Mucosa of gallbladder (tissue), 1 donor: Measurements from ENCODE around the gene ADAMTS17. TPM values are rescaled to one million over a fixed set of nuclear protein-coding genes. Genes with fewer than 3 reads are reported as not detected.
A peak's percentile ranks its signal among the peaks of the same experiment; 100 is the strongest.
"Not testable (repeated sequence)": the region's sequence is repeated elsewhere in the genome, so short reads cannot be mapped to it uniquely, and the experiment has no call there.

ENCODE experiments used
- DNase-seq: peaks from one replicate; pipeline ENCODE4 v3.0.0-alpha.2; 2020; ENCODE audit warnings: low spot score
- total RNA-seq: library from RNA; stranded (reverse); gene quantifications from one replicate; pipeline ENCODE4 v1.2.1, GENCODE V29; 2021
- donor health status: DM: no; HTN: no; CAD: no.

The ADAMTS17 gene
- total RNA-seq, 1 donor from 2014 or later = 3.6 TPM

GRCh38 chr15:100339451-100339850, 2.3 kb downstream of the ADAMTS17 start:
- not testable (repeated sequence) for DNase-seq

- DNase-seq = peak; percentile 78
Observed at GRCh38 chr15:100338971-100339444, 2.8 kb downstream of the ADAMTS17 start.

GRCh38 chr15:100338247-100338646, 3.5 kb downstream of the ADAMTS17 start:
- no peak for DNase-seq

GRCh38 chr15:100337096-100338044, 4.4 kb downstream of the ADAMTS17 start:
- DNase-seq = no peak

- DNase-seq = no peak
Observed at GRCh38 chr15:100336061-100336460, 5.7 kb downstream of the ADAMTS17 start.

- DNase-seq = no peak
Observed at GRCh38 chr15:100335335-100335999, 6.3 kb downstream of the ADAMTS17 start.

GRCh38 chr15:100334905-100335304, 6.9 kb downstream of the ADAMTS17 start:
- DNase-seq = no peak

- no peak for DNase-seq
Observed at GRCh38 chr15:100334456-100334855, 7.3 kb downstream of the ADAMTS17 start.

- DNase-seq = no peak
Observed at GRCh38 chr15:100334015-100334414, 7.8 kb downstream of the ADAMTS17 start.

GRCh38 chr15:100333236-100333635, 8.5 kb downstream of the ADAMTS17 start:
- no peak for DNase-seq

- no peak for DNase-seq
Observed at GRCh38 chr15:100332721-100333120, 9.1 kb downstream of the ADAMTS17 start.

GRCh38 chr15:100332231-100332630, 9.5 kb downstream of the ADAMTS17 start:
- DNase-seq = no peak

GRCh38 chr15:100330629-100331215, 11.1 kb downstream of the ADAMTS17 start:
- DNase-seq = no peak

GRCh38 chr15:100330221-100330620, 11.6 kb downstream of the ADAMTS17 start:
- no peak for DNase-seq

GRCh38 chr15:100328796-100329195, 13.0 kb downstream of the ADAMTS17 start:
- no peak for DNase-seq

GRCh38 chr15:100318880-100319279, 22.9 kb downstream of the ADAMTS17 start:
- no peak for DNase-seq

GRCh38 chr15:100314809-100315400, 26.9 kb downstream of the ADAMTS17 start:
- no peak for DNase-seq

GRCh38 chr15:100311833-100312476, 29.8 kb downstream of the ADAMTS17 start:
- DNase-seq = no peak

GRCh38 chr15:100311154-100311625, 30.6 kb downstream of the ADAMTS17 start:
- DNase-seq = no peak

GRCh38 chr15:100310513-100311153, 31.1 kb downstream of the ADAMTS17 start:
- no peak for DNase-seq

- no peak for DNase-seq
Observed at GRCh38 chr15:100310041-100310405, 31.8 kb downstream of the ADAMTS17 start.
